OCI-LY7 (cell line): ENCODE data around the gene AGPAT3. TPM values are rescaled to one million over a fixed set of nuclear protein-coding genes. Genes with fewer than 3 reads are reported as not detected.

Experiments
- BruUV-seq: library from RNA; stranded (reverse); fragments of 400-500 nt; replicated peaks from 2 replicates; lab custom pipeline; 2021; lab: Mats Ljungman, UMichigan
- CTCF ChIA-PET: fragments of 300-600 bp; sonication (Branson Sonifier 250); formaldehyde crosslinking; loops from one replicate; lab custom pipeline; 2022; ENCODE audit warnings: antibody characterized with exemption; ENCODE audit not compliant: unreplicated experiment; lab: Charles Lee
- POLR2A ChIA-PET: fragments of 300-600 bp; sonication (Branson Sonifier 250); formaldehyde crosslinking; loops from one replicate; lab custom pipeline; 2022; ENCODE audit warnings: antibody characterized with exemption; lab: Charles Lee
- DNase-seq: peaks from one replicate; pipeline ENCODE4 v3.0.0-alpha.2; 2015; ENCODE audit warnings: low spot score
- H2AFZ ChIP-seq: fragments of 200-600 bp; sonication (generic), shearing (Covaris generic); 2 replicates; pipeline ENCODE4 v1.6.1; 2014; ENCODE audit warnings: mild to moderate bottlenecking, antibody characterized with exemption, low read length, moderate library complexity
- H3K27ac ChIP-seq: fragments of 200-600 bp; sonication (generic); 2 replicates; pipeline ENCODE4 v1.5.1; 2014; ENCODE audit warnings: mixed run types, low read depth, mild to moderate bottlenecking, moderate library complexity, low read length, inconsistent platforms; ENCODE audit not compliant: poor library complexity, severe bottlenecking
- H3K36me3 ChIP-seq: fragments of 200-600 bp; sonication (generic); 2 replicates; pipeline ENCODE4 v1.6.1; 2014; ENCODE audit warnings: mild to moderate bottlenecking, antibody characterized with exemption, low read length, moderate library complexity, mixed read lengths; ENCODE audit not compliant: insufficient read depth
- H3K4me1 ChIP-seq: fragments of 200-600 bp; sonication (generic); 2 replicates; pipeline ENCODE4 v1.5.1; 2014; ENCODE audit warnings: mild to moderate bottlenecking, low read length; ENCODE audit not compliant: insufficient read depth, poor library complexity, severe bottlenecking
- H3K4me2 ChIP-seq: fragments of 200-600 bp; sonication (generic); 2 replicates; pipeline ENCODE4 v1.6.1; 2014; ENCODE audit warnings: mild to moderate bottlenecking, low read length
- H3K4me3 ChIP-seq: fragments of 200-600 bp; sonication (generic); 2 replicates; pipeline ENCODE4 v1.5.1; 2014; ENCODE audit warnings: mild to moderate bottlenecking, low read depth, low read length; ENCODE audit not compliant: poor library complexity, severe bottlenecking
- H3K79me2 ChIP-seq: fragments of 200-600 bp; sonication (generic); 2 replicates; pipeline ENCODE4 v1.6.1; 2016; ENCODE audit warnings: low read depth, mild to moderate bottlenecking, low read length, moderate library complexity, mixed read lengths; ENCODE audit not compliant: insufficient read depth
- H3K9me2 ChIP-seq: fragments of 200-600 bp; sonication (generic); 2 replicates; pipeline ENCODE4 v1.6.1; 2016; ENCODE audit warnings: mild to moderate bottlenecking, low read length, mixed read lengths; ENCODE audit not compliant: insufficient read depth
- H3K9me3 ChIP-seq: fragments of 200-600 bp; sonication (generic); 2 replicates; pipeline ENCODE4 v1.6.1; 2014; ENCODE audit warnings: mild to moderate bottlenecking, mixed run types, low read length, mixed read lengths
- H4K20me1 ChIP-seq: fragments of 200-600 bp; sonication (generic); 2 replicates; pipeline ENCODE4 v1.6.1; 2014; ENCODE audit warnings: mild to moderate bottlenecking, antibody characterized with exemption, low read length, moderate library complexity, mixed read lengths; ENCODE audit not compliant: insufficient read depth
- EZH2phosphoT487 ChIP-seq: fragments of 200-600 bp; sonication (generic); IDR thresholded peaks from 2 replicates; pipeline ENCODE4 v1.6.1; 2018; ENCODE audit warnings: low read depth, borderline replicate concordance, mild to moderate bottlenecking, mixed run types, antibody characterized with exemption, low read length, moderate library complexity, mixed read lengths
- intact Hi-C: fragments of 100-400 bp; cut with micrococcal nuclease; formaldehyde crosslinking; loops from one replicate; pipeline ENCODE4 v1.10.0; 2022; ENCODE audit not compliant: unreplicated experiment
- total RNA-seq, 2 experiments: library from RNA; depleted of rRNA in 1 of 2; stranded (reverse); fragments of >200 nt in 1 of 2; shearing (Covaris generic) in 1 of 2; gene quantifications; 2 replicates each; pipeline ENCODE4 v1.2.3, GENCODE V29; 2014 to 2022
- TF ChIP-seq, protein P1 (sequence below): fragments of 200-600 bp; sonication (generic); conservative IDR thresholded peaks from 2 replicates; pipeline ENCODE4 v1.5.1; 2014; ENCODE audit warnings: mild to moderate bottlenecking, antibody characterized with exemption, low read length, moderate library complexity, mixed read lengths

Gene AGPAT3
- total RNA-seq, 2 experiments from 2014 or later = 9.2 to 33.4 TPM

DNA sequence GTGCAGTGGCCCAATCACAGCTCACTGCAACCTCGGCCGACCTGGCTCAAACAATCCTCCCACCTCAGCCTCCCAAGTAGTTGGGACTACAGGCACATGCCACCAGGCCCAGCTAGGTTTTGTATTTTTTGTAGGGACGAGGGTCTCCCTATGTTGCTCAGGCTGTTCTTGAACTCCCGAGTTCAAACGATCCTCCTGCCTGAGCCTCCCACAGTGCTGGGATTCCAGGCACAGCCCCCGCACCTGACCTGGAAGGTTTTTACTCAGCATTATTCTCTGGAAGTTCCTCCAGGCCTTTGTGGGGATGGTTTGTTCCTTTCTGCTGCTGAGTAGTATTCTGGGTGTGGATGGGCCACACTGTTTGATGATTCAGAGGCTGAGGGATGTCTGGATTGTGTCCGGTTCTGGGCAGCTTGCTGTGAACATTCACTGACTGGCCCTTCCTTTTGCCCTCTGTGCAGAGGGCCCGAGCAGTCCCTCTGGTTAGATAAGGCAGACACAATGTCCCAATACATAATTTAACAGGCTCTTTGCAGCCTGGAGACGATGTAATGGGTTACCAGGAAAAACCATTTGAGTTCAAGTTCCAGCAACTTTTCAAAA lies 141.1 kb downstream of the AGPAT3 start:
- ChIA-PET POLR2A (no interaction called here), CTCF (no interaction called here)
- DNase-seq = no peak
- H3K79me2 ChIP-seq = peaks cover 2% of the 10 kb centered on the region; the same call in 1 of the 2 replicates
- no peak for TF ChIP-seq EZH2phosphoT487
- TF ChIP-seq, protein P1, sequence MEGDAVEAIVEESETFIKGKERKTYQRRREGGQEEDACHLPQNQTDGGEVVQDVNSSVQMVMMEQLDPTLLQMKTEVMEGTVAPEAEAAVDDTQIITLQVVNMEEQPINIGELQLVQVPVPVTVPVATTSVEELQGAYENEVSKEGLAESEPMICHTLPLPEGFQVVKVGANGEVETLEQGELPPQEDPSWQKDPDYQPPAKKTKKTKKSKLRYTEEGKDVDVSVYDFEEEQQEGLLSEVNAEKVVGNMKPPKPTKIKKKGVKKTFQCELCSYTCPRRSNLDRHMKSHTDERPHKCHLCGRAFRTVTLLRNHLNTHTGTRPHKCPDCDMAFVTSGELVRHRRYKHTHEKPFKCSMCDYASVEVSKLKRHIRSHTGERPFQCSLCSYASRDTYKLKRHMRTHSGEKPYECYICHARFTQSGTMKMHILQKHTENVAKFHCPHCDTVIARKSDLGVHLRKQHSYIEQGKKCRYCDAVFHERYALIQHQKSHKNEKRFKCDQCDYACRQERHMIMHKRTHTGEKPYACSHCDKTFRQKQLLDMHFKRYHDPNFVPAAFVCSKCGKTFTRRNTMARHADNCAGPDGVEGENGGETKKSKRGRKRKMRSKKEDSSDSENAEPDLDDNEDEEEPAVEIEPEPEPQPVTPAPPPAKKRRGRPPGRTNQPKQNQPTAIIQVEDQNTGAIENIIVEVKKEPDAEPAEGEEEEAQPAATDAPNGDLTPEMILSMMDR = no peak
- no peak overlapping the region for H3K4me3 ChIP-seq
- peaks cover 3% of the 10 kb centered on the region for H3K4me1 ChIP-seq
- no peak overlapping the region for H3K27ac ChIP-seq
- no TSS peak for BruUV-seq
- H3K36me3 ChIP-seq = no peaks in the 10 kb centered on the region
- H3K9me2 ChIP-seq = no peaks in the 10 kb centered on the region
- no peaks in the 10 kb centered on the region for H3K9me3 ChIP-seq
- H3K4me2 ChIP-seq = no peak overlapping the region
- intact Hi-C loops = no loop called here
- no peak overlapping the region for H2AFZ ChIP-seq
- H4K20me1 ChIP-seq = no peaks in the 10 kb centered on the region

- H3K27ac ChIP-seq = no peak overlapping the region
- ChIA-PET POLR2A (interaction anchor here (0.7 kb wide), 1 partner anchor 347 kb away, joined by 3 read pairs; no protein-coding TSS in a partner anchor), CTCF (no interaction called here)
- H2AFZ ChIP-seq = no peak overlapping the region
- H4K20me1 ChIP-seq = no peaks in the 10 kb centered on the region
- no peak overlapping the region for H3K4me3 ChIP-seq
- H3K9me2 ChIP-seq = no peaks in the 10 kb centered on the region
- TF ChIP-seq, protein P1 = no peak
- no peak for TF ChIP-seq EZH2phosphoT487
- BruUV-seq = no TSS peak
- H3K4me2 ChIP-seq = no peak overlapping the region
- H3K4me1 ChIP-seq = peaks cover 6% of the 10 kb centered on the region
- intact Hi-C loops = no loop called here
- no peak for DNase-seq
- no peaks in the 10 kb centered on the region for H3K9me3 ChIP-seq
- H3K79me2 ChIP-seq = peaks cover 4% of the 10 kb centered on the region; the same call in 1 of the 2 replicates
- H3K36me3 ChIP-seq = no peaks in the 10 kb centered on the region
Measured at GRCh38 chr21:44006656-44007055, 141.6 kb downstream of the AGPAT3 start.

DNA sequence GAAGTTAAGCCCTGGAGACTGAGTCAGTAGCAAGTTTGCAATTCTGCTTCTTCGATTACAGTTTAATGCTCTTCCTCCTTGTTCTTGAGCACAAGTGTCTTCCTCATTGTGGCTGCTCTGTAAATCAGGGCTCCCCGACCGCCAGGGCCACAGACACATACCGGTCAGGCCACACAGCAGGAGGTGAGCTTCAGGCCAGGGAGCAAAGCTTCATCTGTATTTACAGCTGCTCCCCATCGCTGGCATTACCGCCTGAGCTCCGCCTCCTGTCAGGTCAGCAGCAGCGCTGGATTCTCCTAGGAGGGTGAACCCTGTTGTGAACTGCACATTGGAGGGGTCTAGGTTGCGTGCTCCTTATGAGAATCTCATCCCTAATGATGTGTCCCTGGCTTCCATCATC lies 145.4 kb downstream of the AGPAT3 start:
- POLR2A ChIA-PET = no interaction called here
- H4K20me1 ChIP-seq = peaks cover 12% of the 10 kb centered on the region; the same call in 1 of the 2 replicates
- peaks cover 31% of the 10 kb centered on the region for H3K79me2 ChIP-seq
- H3K9me2 ChIP-seq = no peaks in the 10 kb centered on the region
- CTCF ChIA-PET = no interaction called here
- TF ChIP-seq, protein P1 = no peak
- TF ChIP-seq EZH2phosphoT487 = no peak
- 0 out of 2 replicates have a peak, but pooled peaks cover under 1% of the 10 kb centered on the region for H3K36me3 ChIP-seq
- no peak for DNase-seq
- H2AFZ ChIP-seq = no peak overlapping the region
- no TSS peak for BruUV-seq
- intact Hi-C loops = no loop called here
- no peak overlapping the region for H3K4me2 ChIP-seq
- H3K9me3 ChIP-seq = no peaks in the 10 kb centered on the region
- H3K4me3 ChIP-seq = no peak overlapping the region
- H3K4me1 ChIP-seq = peaks cover 24% of the 10 kb centered on the region
- no peak overlapping the region for H3K27ac ChIP-seq
